ENCODE results near the gene SYCP3. TPM values are rescaled to one million over a fixed set of nuclear protein-coding genes. Genes with fewer than 3 reads are reported as not detected.

SYCP3 gene
- polyA plus RNA-seq, 1 donor from 2014 or later = 3.4 TPM

GRCh38 chr12:101697197-101697929 lies 41.9 kb downstream of the SYCP3 start, which contains the start of gene CHPT1:
CHPT1 (plus strand) TSS chr12:101697640; CDS start chr12:101697862, 222 bp downstream.
- no peaks in the 10 kb centered on the region for H4K20me1 ChIP-seq (ENCODE audit: insufficient read depth)
- peak within 1 kb of the TSS; percentile 75 for H2AFZ ChIP-seq (ENCODE audit: low read depth, low read length)
- H3F3A ChIP-seq (ENCODE audit: insufficient read depth, low read length, poor library complexity, severe bottlenecking) = no peaks in the 10 kb centered on the region
- H3K79me2 ChIP-seq (replicated peaks; ENCODE audit: insufficient read depth, low read length) = no peaks in the 10 kb centered on the region
- H3K4me2 ChIP-seq (ENCODE audit: low read length) = peak within 1 kb of the TSS; percentile 96
- no peaks in the 10 kb centered on the region for H3K9me2 ChIP-seq (ENCODE audit: insufficient read depth, low read length)
- TF ChIP-seq RAD21 (conservative IDR thresholded peaks at IDR 0.05) (no peak), REST (IDR thresholded peaks at IDR 0.05; ENCODE audit: borderline replicate concordance) (no peak), POLR2AphosphoS5 (IDR thresholded peaks at IDR 0.05) (peak; percentile 12), MXI1 (conservative IDR thresholded peaks at IDR 0.05; ENCODE audit: poor library complexity, severe bottlenecking) (no peak), CTCF (IDR thresholded peaks at IDR 0.05; ENCODE audit: poor library complexity, severe bottlenecking) (no peak), TAF1 (IDR thresholded peaks at IDR 0.05; ENCODE audit: low read depth) (peak; percentile 28), SMC3 (conservative IDR thresholded peaks at IDR 0.05; ENCODE audit: poor library complexity) (no peak), EP300 (conservative IDR thresholded peaks at IDR 0.05; ENCODE audit: poor library complexity, severe bottlenecking) (no peak), EZH2 (IDR thresholded peaks at IDR 0.05; ENCODE audit: borderline replicate concordance, insufficient read depth, low read length, poor library complexity, severe bottlenecking) (no peak)
- no peaks in the 10 kb centered on the region for H3K9me3 ChIP-seq (ENCODE audit: low read length)
- no peaks in the 10 kb centered on the region for H3K27me3 ChIP-seq (ENCODE audit: insufficient read depth, low read depth, low read length)
- peak within 1 kb of the TSS; percentile 91 for H3K4me3 ChIP-seq (ENCODE audit: low read length)
- H3K36me3 ChIP-seq (ENCODE audit: insufficient read depth, low read length) = no peaks in the 10 kb centered on the region
- peak within 1 kb of the TSS; percentile 83 for H3K9ac ChIP-seq (ENCODE audit: low read length)
- peak within 1 kb of the TSS; percentile 55 for H3K27ac ChIP-seq (ENCODE audit: low read length)

- TF ChIP-seq MXI1 (conservative IDR thresholded peaks at IDR 0.05; ENCODE audit: poor library complexity, severe bottlenecking) = no peak
- no peak for TF ChIP-seq REST (IDR thresholded peaks at IDR 0.05; ENCODE audit: borderline replicate concordance)
- no peak for TF ChIP-seq SMC3 (conservative IDR thresholded peaks at IDR 0.05; ENCODE audit: poor library complexity)
- no peak for TF ChIP-seq EP300 (conservative IDR thresholded peaks at IDR 0.05; ENCODE audit: poor library complexity, severe bottlenecking)
- no peak for TF ChIP-seq CTCF (IDR thresholded peaks at IDR 0.05; ENCODE audit: poor library complexity, severe bottlenecking)
- TF ChIP-seq RAD21 (conservative IDR thresholded peaks at IDR 0.05) = no peak
- TF ChIP-seq POLR2AphosphoS5 (IDR thresholded peaks at IDR 0.05) = no peak
- no peak for TF ChIP-seq EZH2 (IDR thresholded peaks at IDR 0.05; ENCODE audit: borderline replicate concordance, insufficient read depth, low read length, poor library complexity, severe bottlenecking)
- no peak for TF ChIP-seq TAF1 (IDR thresholded peaks at IDR 0.05; ENCODE audit: low read depth)
- H3K9me2 ChIP-seq (ENCODE audit: insufficient read depth, low read length) = no peaks in the 10 kb centered on the region
- H3K9me3 ChIP-seq (ENCODE audit: low read length) = no peaks in the 10 kb centered on the region
- peak overlapping the region; percentile 83 for H3K9ac ChIP-seq (ENCODE audit: low read length)
- H2AFZ ChIP-seq (ENCODE audit: low read depth, low read length) = peak overlapping the region; percentile 75
- no peaks in the 10 kb centered on the region for H4K20me1 ChIP-seq (ENCODE audit: insufficient read depth)
- H3K4me2 ChIP-seq (ENCODE audit: low read length) = peak overlapping the region; percentile 52
- no peaks in the 10 kb centered on the region for H3K27me3 ChIP-seq (ENCODE audit: insufficient read depth, low read depth, low read length)
- H3K36me3 ChIP-seq (ENCODE audit: insufficient read depth, low read length) = no peaks in the 10 kb centered on the region
- no peaks in the 10 kb centered on the region for H3K79me2 ChIP-seq (replicated peaks; ENCODE audit: insufficient read depth, low read length)
- H3F3A ChIP-seq (ENCODE audit: insufficient read depth, low read length, poor library complexity, severe bottlenecking) = no peaks in the 10 kb centered on the region
- H3K4me3 ChIP-seq (ENCODE audit: low read length) = peak overlapping the region; percentile 91
- H3K27ac ChIP-seq (ENCODE audit: low read length) = peak overlapping the region; percentile 55
Measured at GRCh38 chr12:101696251-101697196, 42.7 kb downstream of the SYCP3 start.
